H1 (cell line): ENCODE data around the gene SMAD1. TPM values are rescaled to one million over a fixed set of nuclear protein-coding genes. Genes with fewer than 3 reads are reported as not detected.

Source experiments
- CTCF ChIA-PET: fragments of 300-600 bp; sonication (Branson Sonifier 250); formaldehyde crosslinking; loops from one replicate; lab custom pipeline; 2021; ENCODE audit not compliant: partially characterized antibody; lab: Charles Lee
- POLR2A ChIA-PET: fragments of 300-600 bp; sonication (Branson Sonifier 250); formaldehyde crosslinking; loops from one replicate; lab custom pipeline; 2021; ENCODE audit warnings: inconsistent platforms; ENCODE audit not compliant: partially characterized antibody; lab: Charles Lee
- DNase-seq, 2 experiments: peaks; one replicate each; pipeline versions ENCODE4 v3.0.0 to v3.0.0-alpha.2; 2010 to 2022; ENCODE audit warnings: low spot score in 2 of 2, low read depth in 1 of 2, mixed read lengths in 1 of 2
- FAIRE-seq: peaks from 2 replicates; lab custom pipeline; 2011; peaks lifted over from hg19 to GRCh38; lab: Jason Lieb, UNC
- H2AFZ ChIP-seq: 2 replicates; pipeline ENCODE4 v1.8.1; 2012; ENCODE audit warnings: low read length, inconsistent platforms
- H2AK5ac ChIP-seq: 2 replicates; pipeline ENCODE4 v1.6.1; 2013; ENCODE audit warnings: low read depth, low read length
- H2BK120ac ChIP-seq: replicated peaks from 2 replicates; pipeline ENCODE3; 2013; ENCODE audit warnings: low read depth, low read length, inconsistent platforms
- H2BK12ac ChIP-seq: 2 replicates; pipeline ENCODE4 v1.6.1; 2013; ENCODE audit warnings: low read depth, low read length
- H2BK15ac ChIP-seq: 2 replicates; pipeline ENCODE4 v1.6.1; 2013; ENCODE audit warnings: low read length
- H2BK20ac ChIP-seq: 2 replicates; pipeline ENCODE4 v1.6.1; 2013; ENCODE audit warnings: low read length
- H2BK5ac ChIP-seq: 2 replicates; pipeline ENCODE4 v1.6.1; 2013; ENCODE audit warnings: low read depth, low read length
- H3K14ac ChIP-seq: 2 replicates; pipeline ENCODE4 v1.6.1; 2013; ENCODE audit warnings: inconsistent platforms; ENCODE audit not compliant: insufficient read length
- H3K18ac ChIP-seq: 2 replicates; pipeline ENCODE4 v1.6.1; 2013; ENCODE audit warnings: low read length; ENCODE audit errors: extremely low read depth
- H3K23ac ChIP-seq: 2 replicates; pipeline ENCODE4 v1.6.1; 2013; ENCODE audit warnings: inconsistent platforms; ENCODE audit not compliant: insufficient read length
- H3K23me2 ChIP-seq: 2 replicates; pipeline ENCODE4 v1.6.1; 2013; ENCODE audit warnings: low read depth, low read length
- H3K27ac ChIP-seq: 2 replicates; pipeline ENCODE4 v1.6.1; 2011; ENCODE audit warnings: low read depth, low read length, inconsistent platforms
- H3K27me3 ChIP-seq, 4 experiments: replicated peaks in 1 of 4; 1 replicate in 1 of 4; 2 replicates in 3 of 4; pipeline versions ENCODE4 v1.6.1 to v1.8.1; 2011 to 2013; ENCODE audit warnings: low read length in 3 of 4, mild to moderate bottlenecking in 3 of 4, inconsistent platforms in 2 of 4, mixed read lengths in 2 of 4, moderate library complexity in 1 of 4; ENCODE audit not compliant: control insufficient read depth in 3 of 4, insufficient read depth in 3 of 4; ENCODE audit errors: extremely low read depth in 1 of 4
- H3K36me3 ChIP-seq, 4 experiments: 2 replicates each; pipeline versions ENCODE4 v1.6.1 to v1.8.1; 2011 to 2013; ENCODE audit warnings: mild to moderate bottlenecking in 4 of 4, low read length in 3 of 4, moderate library complexity in 2 of 4, control low read depth in 1 of 4, inconsistent platforms in 1 of 4; ENCODE audit not compliant: insufficient read depth in 4 of 4, control insufficient read depth in 2 of 4
- H3K4ac ChIP-seq: replicated peaks from 2 replicates; pipeline ENCODE3; 2013; ENCODE audit warnings: low read length, low read depth, mixed read lengths, inconsistent platforms; ENCODE audit not compliant: insufficient read length
- H3K4me1 ChIP-seq, 4 experiments: replicated peaks in 1 of 4; 1 replicate in 1 of 4; 2 replicates in 3 of 4; pipeline versions ENCODE4 v1.6.1 to v1.8.1; 2011 to 2013; ENCODE audit warnings: low read length in 3 of 4, inconsistent platforms in 2 of 4, mixed read lengths in 1 of 4; ENCODE audit not compliant: insufficient read depth in 4 of 4, control insufficient read depth in 3 of 4
- H3K4me2 ChIP-seq, 2 experiments: 2 replicates each; pipeline versions ENCODE4 v1.6.1 to v1.8.1; 2011 to 2013; ENCODE audit warnings: low read depth in 2 of 2, low read length in 2 of 2, control low read depth in 1 of 2, inconsistent platforms in 1 of 2, mild to moderate bottlenecking in 1 of 2; ENCODE audit not compliant: insufficient read depth in 1 of 2
- H3K4me3 ChIP-seq, 4 experiments: fragments of 200-600, 300-600 bp in 1 of 4; sonication (generic), shearing (Covaris generic), sonication (Bioruptor Twin) in 1 of 4; 2 replicates each; pipeline versions ENCODE4 v1.5.1 to v1.8.1; 2011 to 2016; ENCODE audit warnings: low read length in 4 of 4, low read depth in 3 of 4, control low read depth in 2 of 4, inconsistent platforms in 2 of 4, mild to moderate bottlenecking in 2 of 4, mixed read lengths in 1 of 4, moderate library complexity in 1 of 4; ENCODE audit not compliant: insufficient read depth in 2 of 4; ENCODE audit errors: extremely low read depth in 1 of 4
- H3K56ac ChIP-seq: replicated peaks from 2 replicates; pipeline ENCODE3; 2013; ENCODE audit warnings: low read depth, mild to moderate bottlenecking, mixed read lengths, low read length, inconsistent platforms; ENCODE audit not compliant: insufficient read length
- H3K79me1 ChIP-seq: 2 replicates; pipeline ENCODE4 v1.6.1; 2013; ENCODE audit warnings: low read depth, low read length, control low read depth
- H3K79me2 ChIP-seq, 2 experiments: 2 replicates each; pipeline versions ENCODE4 v1.6.1 to v1.8.1; 2012 to 2013; ENCODE audit warnings: low read length in 2 of 2, mild to moderate bottlenecking in 2 of 2, inconsistent platforms in 1 of 2; ENCODE audit not compliant: insufficient read depth in 2 of 2, control insufficient read depth in 1 of 2
- H3K9ac ChIP-seq, 4 experiments: replicated peaks in 1 of 4; 1 replicate in 1 of 4; 2 replicates in 3 of 4; pipeline versions ENCODE4 v1.6.1 to v1.8.1; 2011 to 2013; ENCODE audit warnings: low read depth in 3 of 4, low read length in 3 of 4, control low read depth in 2 of 4, mild to moderate bottlenecking in 2 of 4, moderate library complexity in 2 of 4, inconsistent platforms in 1 of 4; ENCODE audit errors: extremely low read depth in 1 of 4
- H3K9me3 ChIP-seq, 2 experiments: 2 replicates each; pipeline versions ENCODE4 v1.6.1 to v1.8.1; 2012 to 2013; ENCODE audit warnings: mild to moderate bottlenecking in 2 of 2, moderate library complexity in 2 of 2, control low read depth in 1 of 2, inconsistent platforms in 1 of 2, low read depth in 1 of 2, low read length in 1 of 2, mixed read lengths in 1 of 2; ENCODE audit not compliant: insufficient read depth in 2 of 2
- H4K20me1 ChIP-seq, 2 experiments: replicated peaks in 1 of 2; 2 replicates each; pipeline versions ENCODE3 to v1.8.1; 2011 to 2013; ENCODE audit warnings: inconsistent platforms in 2 of 2, low read length in 2 of 2, mild to moderate bottlenecking in 1 of 2; ENCODE audit not compliant: insufficient read depth in 2 of 2, control insufficient read depth in 1 of 2
- H4K5ac ChIP-seq: 2 replicates; pipeline ENCODE4 v1.6.1; 2013; ENCODE audit warnings: low read length, low read depth, mixed read lengths, inconsistent platforms; ENCODE audit not compliant: insufficient read length
- H4K8ac ChIP-seq: 2 replicates; pipeline ENCODE4 v1.8.0; 2013; ENCODE audit warnings: mild to moderate bottlenecking, moderate library complexity, low read length, inconsistent platforms; ENCODE audit not compliant: insufficient read depth; ENCODE audit errors: extremely low read depth
- H4K91ac ChIP-seq: replicated peaks from 2 replicates; pipeline ENCODE3; 2013; ENCODE audit warnings: low read length, mixed read lengths, inconsistent platforms; ENCODE audit not compliant: insufficient read length
- CTCF ChIP-seq, 3 experiments: IDR thresholded peaks; 1 replicate in 2 of 3; 2 replicates in 1 of 3; pipeline versions ENCODE4 v1.5.1 to v1.6.1; 2011; ENCODE audit warnings: low read length in 3 of 3, mild to moderate bottlenecking in 3 of 3, inconsistent platforms in 2 of 3, low read depth in 1 of 3, moderate library complexity in 1 of 3; ENCODE audit not compliant: insufficient read depth in 1 of 3; ENCODE audit errors: control extremely low read depth in 1 of 3
- HDAC2 ChIP-seq, 2 experiments: fragments of 300-600 bp in 1 of 2; sonication (generic) in 1 of 2; IDR thresholded peaks; 2 replicates each; pipeline ENCODE4 v1.6.1; 2011 to 2012; ENCODE audit warnings: low read depth in 2 of 2, low read length in 2 of 2, mild to moderate bottlenecking in 2 of 2, moderate library complexity in 2 of 2, borderline replicate concordance in 1 of 2, inconsistent platforms in 1 of 2
- polyA plus RNA-seq, 7 experiments: library from polyadenylated mRNA; depleted of rRNA in 3 of 7; stranded (reverse) in 5 of 7; unstranded in 2 of 7; fragments of >200 nt in 5 of 7; fragments of 200-250 nt in 2 of 7; gene quantifications; 1 replicate in 5 of 7; 2 replicates in 1 of 7; 4 replicates in 1 of 7; pipeline versions ENCODE4 v1.2.1 to v1.2.3, GENCODE V29; 2011 to 2013; ENCODE audit warnings: missing spikeins in 2 of 7, mixed read lengths in 2 of 7
- total RNA-seq: library from RNA; stranded (reverse); fragmentation: NEBNext Ultra II Directional; extraction: Animal tissue kit (Norgen Biotek cat#: 25700); gene quantifications from 2 replicates; pipeline ENCODE4 v1.2.1, GENCODE V29; 2021

Gene SMAD1
- total and polyA plus RNA-seq, 2 of the 8 experiments (the other 6 are each of a cell fraction or from before 2014, with no cell fraction given), result 22.6 to 25.3 TPM

- Histone ChIP-seq H2BK5ac (no peak overlapping the region), H4K5ac (no peak overlapping the region), H3K9me3 (no peaks in the 10 kb centered on the region), H3K4ac (no peak overlapping the region), H3K4me1 (peaks cover 0 to 3% (median 0%) of the 10 kb centered on the region in 4 experiments; a peak in 1 of 7 replicates), H3K79me1 (no peaks in the 10 kb centered on the region), H3K36me3 (no peaks in the 10 kb centered on the region), H3K9ac (no peak overlapping the region), H2AFZ (no peak overlapping the region), H3K27me3 (peaks cover 0 to 2% (median 0%) of the 10 kb centered on the region in 4 experiments; a peak in 1 of 7 replicates), H2BK15ac (no peak overlapping the region), H3K18ac (no peak overlapping the region), H3K27ac (no peak overlapping the region), H2BK20ac (no peak overlapping the region), H3K4me3 (no peak overlapping the region), H3K14ac (no peak overlapping the region), H4K20me1 (no peaks in the 10 kb centered on the region), H4K91ac (no peak overlapping the region), H3K4me2 (no peak overlapping the region), H3K79me2 (no peaks in the 10 kb centered on the region), H3K56ac (no peak overlapping the region), H2BK120ac (no peak overlapping the region), H2AK5ac (no peak overlapping the region), H2BK12ac (no peak overlapping the region), H3K23ac (no peak overlapping the region), H3K23me2 (no peaks in the 10 kb centered on the region), H4K8ac (no peak overlapping the region)
- TF ChIP-seq CTCF (IDR thresholded peaks at IDR 0.05; ENCODE audit: control extremely low read depth in 1 of 3, insufficient read depth in 1 of 3, low read depth in 1 of 3, low read length in 3 of 3) (no peak), HDAC2 (IDR thresholded peaks at IDR 0.05; ENCODE audit: borderline replicate concordance in 1 of 2, low read depth in 2 of 2, low read length in 2 of 2) (no peak)
- no peak for FAIRE-seq
- DNase-seq, result no peak
- ChIA-PET CTCF (no interaction called here), POLR2A (no interaction called here)
These were observed 48.0 kb upstream of the SMAD1 start for GRCh38 chr4:145433684-145434083.
